H9 (cell line): Measurements from ENCODE around the gene CCPG1. TPM values are rescaled to one million over a fixed set of nuclear protein-coding genes. Genes with fewer than 3 reads are reported as not detected.

Experiments used
- DNase-seq: peaks from one replicate; pipeline ENCODE4 v3.0.0-alpha.2; 2017
- H2AFZ ChIP-seq: one replicate; pipeline ENCODE4 v1.6.1; 2013; ENCODE audit warnings: mild to moderate bottlenecking, low read length, control low read depth, moderate library complexity
- H2AK5ac ChIP-seq: 2 replicates; pipeline ENCODE4 v1.6.1; 2013; ENCODE audit warnings: low read length, control low read depth, mixed read lengths; ENCODE audit not compliant: insufficient read length
- H2BK120ac ChIP-seq: one replicate; pipeline ENCODE4 v1.6.1; 2013; ENCODE audit warnings: low read depth, mild to moderate bottlenecking, low read length, control low read depth, inconsistent platforms; ENCODE audit not compliant: poor library complexity, severe bottlenecking
- H2BK12ac ChIP-seq: 2 replicates; pipeline ENCODE4 v1.6.1; 2013; ENCODE audit warnings: low read length, control low read depth, mixed read lengths, low read depth; ENCODE audit not compliant: insufficient read length
- H2BK15ac ChIP-seq: 2 replicates; pipeline ENCODE4 v1.6.1; 2013; ENCODE audit warnings: low read depth, low read length, control low read depth
- H2BK20ac ChIP-seq: one replicate; pipeline ENCODE4 v1.6.1; 2013; ENCODE audit warnings: low read depth, mild to moderate bottlenecking, low read length, control low read depth, inconsistent platforms; ENCODE audit not compliant: poor library complexity, severe bottlenecking
- H2BK5ac ChIP-seq: 2 replicates; pipeline ENCODE4 v1.6.1; 2013; ENCODE audit warnings: low read length, control low read depth, mixed read lengths; ENCODE audit not compliant: insufficient read length
- H3K14ac ChIP-seq: 2 replicates; pipeline ENCODE4 v1.6.1; 2013; ENCODE audit warnings: low read length, control low read depth; ENCODE audit not compliant: insufficient read depth
- H3K18ac ChIP-seq: 2 replicates; pipeline ENCODE4 v1.6.1; 2013; ENCODE audit warnings: low read depth, mild to moderate bottlenecking, mixed read lengths, low read length, control low read depth; ENCODE audit not compliant: insufficient read length
- H3K23ac ChIP-seq: 2 replicates; pipeline ENCODE4 v1.6.1; 2013; ENCODE audit warnings: low read length, control low read depth, mixed read lengths, low read depth; ENCODE audit not compliant: insufficient read length
- H3K23me2 ChIP-seq: 2 replicates; pipeline ENCODE4 v1.6.1; 2013; ENCODE audit warnings: low read depth, mild to moderate bottlenecking, mixed read lengths, low read length, control low read depth; ENCODE audit not compliant: insufficient read length, poor library complexity, severe bottlenecking
- H3K27ac ChIP-seq: 2 replicates; pipeline ENCODE4 v1.5.1; 2013; ENCODE audit warnings: low read length, control low read depth, mixed read lengths, low read depth; ENCODE audit not compliant: insufficient read length
- H3K27me3 ChIP-seq: 2 replicates; pipeline ENCODE4 v1.6.1; 2013; ENCODE audit warnings: low read length, control low read depth, inconsistent platforms; ENCODE audit not compliant: insufficient read depth
- H3K4ac ChIP-seq: 2 replicates; pipeline ENCODE4 v1.6.1; 2013; ENCODE audit warnings: low read depth, mild to moderate bottlenecking, control low read depth, inconsistent platforms, low read length, moderate library complexity
- H3K4me1 ChIP-seq: 2 replicates; pipeline ENCODE4 v1.6.1; 2013; ENCODE audit warnings: low read length, control low read depth, inconsistent platforms; ENCODE audit not compliant: insufficient read depth
- H3K4me2 ChIP-seq: 2 replicates; pipeline ENCODE4 v1.6.1; 2013; ENCODE audit warnings: low read length, control low read depth, mixed read lengths; ENCODE audit not compliant: insufficient read length, insufficient read depth
- H3K56ac ChIP-seq: 2 replicates; pipeline ENCODE4 v1.6.1; 2013; ENCODE audit warnings: low read depth, mild to moderate bottlenecking, mixed read lengths, low read length, control low read depth; ENCODE audit not compliant: insufficient read length
- H3K79me1 ChIP-seq: 2 replicates; pipeline ENCODE4 v1.6.1; 2013; ENCODE audit warnings: low read depth, mild to moderate bottlenecking, moderate library complexity, low read length, control low read depth, inconsistent platforms; ENCODE audit not compliant: insufficient read depth, poor library complexity, severe bottlenecking
- H3K79me2 ChIP-seq: 2 replicates; pipeline ENCODE4 v1.6.1; 2013; ENCODE audit warnings: low read length, control low read depth, inconsistent platforms; ENCODE audit not compliant: insufficient read depth
- H3K9ac ChIP-seq: 2 replicates; pipeline ENCODE4 v1.6.1; 2013; ENCODE audit warnings: low read length, control low read depth, mixed read lengths; ENCODE audit not compliant: insufficient read length; ENCODE audit errors: extremely low read depth
- H3K9me3 ChIP-seq: one replicate; pipeline ENCODE4 v1.6.1; 2013; ENCODE audit warnings: low read depth, low read length, inconsistent platforms; ENCODE audit not compliant: control insufficient read depth
- H3T11ph ChIP-seq: one replicate; pipeline ENCODE4 v1.6.1; 2013; ENCODE audit warnings: mild to moderate bottlenecking, low read length, control low read depth, inconsistent platforms
- H4K20me1 ChIP-seq: one replicate; pipeline ENCODE4 v1.6.1; 2013; ENCODE audit not compliant: control insufficient read depth, insufficient read length, insufficient read depth
- H4K5ac ChIP-seq: 2 replicates; pipeline ENCODE4 v1.6.1; 2013; ENCODE audit warnings: low read depth, mild to moderate bottlenecking, mixed read lengths, low read length, control low read depth; ENCODE audit not compliant: insufficient read length
- H4K8ac ChIP-seq: replicated peaks from 2 replicates; pipeline ENCODE4 v1.6.1; 2013; ENCODE audit warnings: low read length, control low read depth, mixed read lengths, low read depth; ENCODE audit not compliant: insufficient read length
- H4K91ac ChIP-seq: 2 replicates; pipeline ENCODE4 v1.6.1; 2013; ENCODE audit warnings: low read depth, mild to moderate bottlenecking, moderate library complexity, mixed read lengths, low read length, control low read depth; ENCODE audit not compliant: insufficient read length
- H3K27ac Mint-ChIP-seq, 3 experiments: 2 replicates in 2 of 3; 3 replicates in 1 of 3; pipeline ENCODE4 v1.8.0; 2020 to 2021; ENCODE audit warnings: mixed read lengths in 3 of 3, mild to moderate bottlenecking in 1 of 3, moderate library complexity in 1 of 3
- H3K27me3 Mint-ChIP-seq: 2 replicates; pipeline ENCODE4 v1.8.0; 2021; ENCODE audit warnings: low read depth, mild to moderate bottlenecking, moderate library complexity, mixed read lengths
- H3K36me3 Mint-ChIP-seq, 3 experiments: 2 replicates in 2 of 3; 3 replicates in 1 of 3; pipeline ENCODE4 v1.8.0; 2020 to 2021; ENCODE audit warnings: low read depth in 3 of 3, mixed read lengths in 3 of 3; ENCODE audit not compliant: insufficient read depth in 1 of 3
- H3K4me1 Mint-ChIP-seq, 2 experiments: 2 replicates each; pipeline ENCODE4 v1.8.0; 2020; ENCODE audit warnings: mixed read lengths in 2 of 2
- H3K4me3 Mint-ChIP-seq, 2 experiments: 2 replicates in 1 of 2; 3 replicates in 1 of 2; pipeline ENCODE4 v1.8.0; 2020 to 2021; ENCODE audit warnings: mild to moderate bottlenecking in 2 of 2, mixed read lengths in 2 of 2, moderate library complexity in 1 of 2
- H3K9me3 Mint-ChIP-seq, 2 experiments: 2 replicates in 1 of 2; 3 replicates in 1 of 2; pipeline ENCODE4 v1.8.0; 2020; ENCODE audit warnings: mild to moderate bottlenecking in 2 of 2, mixed read lengths in 2 of 2, moderate library complexity in 1 of 2
- CTCF ChIP-seq: fragments of 200-600 bp; sonication (generic); conservative IDR thresholded peaks from 3 replicates; pipeline ENCODE4 v1.8.0; 2021; ENCODE audit warnings: antibody characterized with exemption, mild to moderate bottlenecking
- WGBS: extraction: QIAGEN DNeasy Blood & Tissue Kit; methylation state at CpG from one replicate; pipeline ENCODE4 v1.1.7; 2013; ENCODE audit warnings: missing lambda C conversion rate, low lambda C conversion rate, mixed read lengths; ENCODE audit not compliant: insufficient read length; ENCODE audit errors: extremely low coverage; 5-methylcytosine and 5-hydroxymethylcytosine counted together
- total RNA-seq: library from RNA; stranded (reverse); gene quantifications from 2 replicates; pipeline ENCODE4 v1.2.1, GENCODE V29; 2021

CCPG1 gene
- total RNA-seq, 1 experiment from 2014 or later, result 9.0 TPM

DNA sequence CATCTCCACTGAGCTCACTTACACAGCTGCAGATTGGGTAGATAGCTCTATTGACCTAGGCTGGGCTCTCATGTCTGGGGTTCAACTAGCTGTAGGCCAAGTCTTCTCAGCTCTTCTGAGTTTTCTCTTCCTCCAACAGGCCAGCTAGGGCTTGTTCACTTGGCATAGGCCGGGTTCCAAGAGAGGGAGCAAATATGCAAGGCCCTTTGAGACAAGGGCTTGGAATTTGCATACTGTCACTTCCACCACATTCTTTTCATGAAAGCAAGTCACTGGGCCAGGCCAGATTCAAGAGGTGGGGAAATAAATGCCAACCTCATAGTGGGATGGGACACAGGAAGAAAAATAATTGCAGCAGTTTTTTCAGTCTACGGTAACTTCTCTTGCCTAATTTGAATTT is 64.0 kb downstream of the CCPG1 start:
- Histone ChIP-seq H4K5ac (no peak overlapping the region), H3K9ac (no peak overlapping the region), H3K27me3 (no peaks in the 10 kb centered on the region), H2AK5ac (no peak overlapping the region), H3K56ac (no peak overlapping the region), H2BK12ac (no peak overlapping the region), H3K4ac (no peak overlapping the region), H2BK20ac (no peak overlapping the region), H3K23me2 (no peaks in the 10 kb centered on the region), H3K9me3 (no peaks in the 10 kb centered on the region), H3T11ph (no peak overlapping the region), H3K4me1 (peaks cover 9% of the 10 kb centered on the region), H3K79me2 (no peaks in the 10 kb centered on the region), H4K8ac (no peak overlapping the region), H2AFZ (no peak overlapping the region), H2BK120ac (no peak overlapping the region), H4K20me1 (no peaks in the 10 kb centered on the region), H2BK15ac (no peak overlapping the region), H3K27ac (no peak overlapping the region), H3K79me1 (no peaks in the 10 kb centered on the region), H3K4me2 (no peak overlapping the region), H3K23ac (no peak overlapping the region), H2BK5ac (no peak overlapping the region), H3K18ac (no peak overlapping the region), H4K91ac (no peak overlapping the region), H3K14ac (no peak overlapping the region)
- Mint-ChIP-seq H3K4me1 (peaks cover 23 to 26% of the 10 kb centered on the region in 2 experiments), H3K36me3 (peaks cover 0 to 5% (median 5%) of the 10 kb centered on the region in 3 experiments; a peak in 1 of 7 replicates), H3K27me3 (no peaks in the 10 kb centered on the region), H3K4me3 (no peak overlapping the region), H3K27ac (peak overlapping the region in 2 of 3 experiments; percentile 20 to 51; a peak in 3 of 7 replicates), H3K9me3 (no peaks in the 10 kb centered on the region)
- no CpG with 5 or more reads among the region's 2 CpGs for WGBS
- TF ChIP-seq CTCF, result no peak
- peak; percentile 50 for DNase-seq
